Left ventricle myocardium superior (tissue), 1 donor: ENCODE results near the gene PDE10A. TPM values are rescaled to one million over a fixed set of nuclear protein-coding genes. Genes with fewer than 3 reads are reported as not detected.
A peak's percentile ranks its signal among the peaks of the same experiment; 100 is the strongest.
"Not testable (repeated sequence)": the region's sequence is repeated elsewhere in the genome, so short reads cannot be mapped to it uniquely, and the experiment has no call there.

Source experiments
- ATAC-seq: fragments of 200-7000 bp; cut with Tn5 transposase; one replicate; pipeline ENCODE4 v1.9.1; 2020; ENCODE audit warnings: mild to moderate bottlenecking, moderate library complexity
- DNase-seq: peaks from one replicate; pipeline ENCODE4 v3.0.0-alpha.2; 2020
- intact Hi-C: fragments of 100-400 bp; cut with micrococcal nuclease; formaldehyde crosslinking; loops from one replicate; pipeline ENCODE4 v1.11.0; 2022
- total RNA-seq: library from RNA; stranded (reverse); fragmentation: NEBNext Ultra II Directional; extraction: Animal tissue kit (Norgen Biotek cat#: 25700); gene quantifications from one replicate; pipeline ENCODE4 v1.2.1, GENCODE V29; 2021
- donor health status: DM: no; HTN: yes; CAD: no; lungs with severe emphysema.

PDE10A gene
- total RNA-seq, 1 donor from 2014 or later = 9.3 TPM

GRCh38 chr6:165573671-165574070 lies 89.4 kb downstream of the PDE10A start:
- peak; percentile 90 for ATAC-seq
- intact Hi-C loops = no loop called here
- DNase-seq = peak; percentile 57

- no peak for DNase-seq
- intact Hi-C loops = no loop called here
- ATAC-seq = peak; percentile 26
Measured at GRCh38 chr6:165571721-165572132, 91.3 kb downstream of the PDE10A start.

DNA sequence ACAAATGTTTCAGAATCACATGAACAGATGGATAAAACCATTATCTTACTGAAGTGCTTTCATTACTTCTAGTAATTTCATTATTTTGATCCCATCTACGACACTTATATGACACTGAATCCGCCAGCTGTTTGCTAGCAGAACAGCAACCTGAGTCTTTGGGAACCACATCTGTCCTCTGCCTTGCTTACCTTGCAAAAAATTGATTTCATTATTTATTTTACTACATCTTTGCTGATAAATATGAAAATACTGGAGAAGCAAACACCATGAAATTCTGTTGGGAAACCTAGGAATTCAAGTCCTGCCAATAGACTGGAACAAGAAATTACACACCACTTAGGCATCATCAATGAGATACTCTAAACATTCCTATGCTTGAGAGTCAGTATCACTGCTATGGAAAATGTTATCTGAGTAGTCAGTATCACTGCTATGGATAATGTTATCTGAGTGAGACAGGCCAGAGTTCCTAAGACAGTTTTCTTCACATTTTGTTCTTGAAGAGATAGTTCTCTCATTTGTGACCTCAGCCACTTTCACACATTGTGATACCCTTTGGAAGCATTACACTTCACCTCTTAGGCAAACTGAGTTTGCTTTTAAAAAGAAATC lies 91.9 kb downstream of the PDE10A start:
- DNase-seq (no peak), ATAC-seq (peak; percentile 14)
- intact Hi-C loops = no loop called here

DNA sequence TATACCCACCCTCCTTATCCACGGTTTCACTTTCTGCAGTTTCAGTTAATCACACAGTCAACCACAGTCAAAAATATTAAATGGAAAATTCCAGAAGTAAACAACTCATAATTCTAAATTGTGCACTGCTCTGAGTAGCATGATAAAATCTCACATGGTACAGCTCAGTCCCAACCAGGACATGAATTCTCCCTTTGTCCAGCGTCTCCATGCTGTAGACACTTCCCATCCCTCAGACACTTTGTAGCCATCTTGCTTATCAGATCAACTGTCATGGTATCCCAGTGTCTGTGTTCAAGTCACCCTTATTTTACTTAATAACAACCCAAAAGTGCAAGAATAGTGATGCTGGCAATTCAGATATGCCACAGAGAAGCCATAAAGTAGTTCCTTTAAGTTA lies 94.7 kb downstream of the PDE10A start:
- intact Hi-C loops = no loop called here
- ATAC-seq = no peak
- DNase-seq = no peak

DNA sequence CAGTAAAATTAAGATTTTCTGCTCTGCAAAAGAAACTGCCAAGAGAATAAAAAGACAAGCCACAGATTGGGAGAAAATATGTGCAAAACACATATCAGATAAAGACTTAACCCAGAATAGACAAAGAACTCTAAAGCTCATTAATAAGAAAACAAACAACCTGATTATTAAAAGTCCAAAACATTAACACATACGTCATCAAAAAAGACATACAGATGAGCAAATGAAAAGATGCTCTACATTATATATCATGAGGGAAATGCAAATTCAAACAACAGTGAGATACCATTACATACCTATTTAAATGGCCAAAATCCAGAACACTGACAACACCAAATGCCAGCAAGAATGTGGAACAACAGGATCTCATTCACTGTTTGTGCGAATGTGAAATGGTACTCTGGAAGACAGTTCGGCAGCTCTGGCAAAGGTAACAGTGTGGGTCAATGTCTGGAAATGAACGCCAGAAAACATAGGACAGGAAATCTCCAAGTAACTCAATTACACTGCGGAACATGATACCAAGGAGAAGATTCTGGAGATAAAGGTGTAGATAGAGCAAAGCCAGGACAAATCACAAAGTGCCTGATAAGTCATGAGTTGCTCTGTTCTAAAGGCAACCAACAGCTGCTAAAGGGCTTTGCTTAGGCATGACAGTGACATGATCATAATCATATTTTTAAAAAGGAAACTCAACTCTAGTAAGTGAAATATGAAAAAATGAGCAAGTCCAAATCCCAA lies 96.8 kb downstream of the PDE10A start:
- no peak for DNase-seq
- ATAC-seq = no peak
- intact Hi-C loops = no loop called here

DNA sequence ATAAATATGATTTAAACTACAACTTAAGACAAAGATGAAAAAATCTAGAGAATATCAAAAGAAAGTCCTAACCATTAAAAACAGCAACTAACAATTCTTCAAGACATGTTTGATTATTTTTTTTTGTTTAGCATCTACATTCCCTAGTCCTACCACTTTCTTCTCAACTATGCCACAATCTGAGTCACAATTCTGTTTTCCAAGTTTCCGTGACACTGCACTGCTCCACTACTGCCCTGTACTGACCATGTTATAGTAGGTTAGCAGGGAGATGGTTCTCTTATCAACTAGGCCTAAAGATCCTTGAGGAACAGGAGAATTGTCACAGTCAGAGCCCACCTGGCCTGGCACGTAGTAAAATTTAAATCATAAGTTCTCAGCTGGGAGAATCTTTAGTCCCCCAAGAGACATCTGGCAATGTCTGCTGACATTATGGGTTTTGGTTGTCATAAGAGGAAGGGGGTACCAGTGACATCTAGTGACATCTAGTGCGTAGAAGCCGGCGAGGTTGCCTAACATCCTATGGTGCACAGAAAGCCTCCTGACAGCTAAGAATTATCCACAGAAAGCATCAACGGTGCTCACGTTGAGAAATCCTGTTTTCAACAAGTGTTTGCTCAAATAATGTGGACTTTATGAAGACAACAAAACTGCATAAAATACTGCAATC lies 100.5 kb downstream of the PDE10A start:
- ATAC-seq = no peak
- no peak for DNase-seq
- intact Hi-C loops = no loop called here

DNA sequence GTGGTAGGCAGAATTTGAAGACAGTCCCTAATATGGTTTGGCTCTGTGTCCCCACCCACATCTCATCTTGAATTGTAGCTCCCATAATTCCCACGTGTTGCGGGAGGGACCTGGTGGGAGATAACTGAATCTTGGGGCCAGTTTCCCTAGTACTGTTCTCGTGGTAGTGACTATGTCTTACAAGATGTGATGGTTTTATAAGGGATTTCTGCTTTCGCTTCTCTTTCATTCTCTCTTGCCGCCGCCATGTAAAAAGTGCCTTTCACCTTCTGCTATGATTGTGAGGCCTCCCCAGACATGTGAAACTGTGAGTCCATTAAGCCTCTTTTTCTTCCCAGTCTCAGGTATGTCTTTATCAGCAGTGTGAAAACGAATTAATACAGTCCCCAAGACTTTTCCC lies 103.4 kb downstream of the PDE10A start:
- no peak for DNase-seq
- intact Hi-C loops = no loop called here
- ATAC-seq = no peak

GRCh38 chr6:165558097-165558496 lies 104.9 kb downstream of the PDE10A start:
- ATAC-seq, DNase-seq, intact Hi-C loops: not testable (repeated sequence)

GRCh38 chr6:165557674-165558073 lies 105.4 kb downstream of the PDE10A start:
- no peak for ATAC-seq
- no peak for DNase-seq
- intact Hi-C loops = no loop called here

DNA sequence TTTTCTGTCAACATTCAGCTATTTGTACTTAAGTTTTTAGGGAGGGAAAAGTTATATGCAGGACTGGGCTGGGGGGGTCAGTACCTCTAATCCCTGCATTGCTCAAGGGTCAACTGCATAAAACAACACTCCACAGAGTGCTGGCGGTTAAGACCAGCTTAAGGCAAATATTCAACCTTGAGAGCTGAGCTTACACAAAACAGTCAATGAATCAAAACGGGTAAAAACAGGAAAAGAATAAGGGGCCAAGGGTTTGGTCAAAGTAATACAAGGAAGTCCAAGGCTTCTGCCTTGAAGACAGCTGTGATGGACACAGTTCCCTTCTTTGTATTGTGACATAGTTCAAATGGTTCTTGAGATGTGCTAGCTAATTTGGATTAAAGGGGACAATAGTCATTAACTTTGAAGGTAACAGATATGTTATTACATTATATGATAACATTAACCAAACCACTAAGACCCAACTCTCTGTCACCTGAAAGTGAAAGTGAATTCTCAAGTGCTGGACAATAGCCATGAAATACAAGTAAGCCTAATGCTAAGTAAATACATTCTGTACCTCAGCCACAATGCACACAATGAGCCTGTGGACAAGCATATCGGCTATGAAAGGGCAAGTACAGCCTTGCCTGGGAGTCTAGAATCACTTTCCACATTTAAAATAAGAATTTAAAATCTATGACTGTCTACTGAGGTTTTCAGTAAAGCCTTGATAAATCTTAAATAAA lies 106.8 kb downstream of the PDE10A start:
- intact Hi-C loops = no loop called here
- ATAC-seq = peak; percentile 36
- DNase-seq = no peak

- DNase-seq, intact Hi-C loops, ATAC-seq: not testable (repeated sequence)
Measured at GRCh38 chr6:165554644-165555043, 108.4 kb downstream of the PDE10A start.

DNA sequence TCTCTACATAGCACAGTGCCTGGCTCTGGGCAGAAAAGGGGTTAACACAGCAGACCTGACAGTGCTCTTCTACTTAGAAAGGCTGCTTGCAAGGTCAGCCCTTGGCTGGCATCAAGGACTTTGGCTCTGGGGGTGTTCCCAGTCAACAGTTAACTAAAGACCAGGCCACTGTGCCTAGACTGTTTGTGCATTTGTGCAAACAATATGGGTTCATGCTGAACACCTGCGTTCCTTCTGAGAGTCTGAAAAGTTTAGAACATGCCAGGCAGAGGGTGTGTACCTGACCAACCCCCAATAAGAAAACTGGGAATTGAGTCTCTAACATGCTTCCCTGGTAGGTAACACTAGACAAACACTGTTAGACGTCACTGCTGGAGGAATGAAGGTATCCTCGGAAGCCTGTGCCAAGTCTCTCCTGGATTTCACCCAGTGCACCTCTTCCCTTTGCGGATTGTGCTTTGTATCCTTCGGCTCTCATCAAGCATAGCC lies 110.7 kb downstream of the PDE10A start:
- peak; percentile 46 for ATAC-seq
- no peak for DNase-seq
- intact Hi-C loops = no loop called here

DNA sequence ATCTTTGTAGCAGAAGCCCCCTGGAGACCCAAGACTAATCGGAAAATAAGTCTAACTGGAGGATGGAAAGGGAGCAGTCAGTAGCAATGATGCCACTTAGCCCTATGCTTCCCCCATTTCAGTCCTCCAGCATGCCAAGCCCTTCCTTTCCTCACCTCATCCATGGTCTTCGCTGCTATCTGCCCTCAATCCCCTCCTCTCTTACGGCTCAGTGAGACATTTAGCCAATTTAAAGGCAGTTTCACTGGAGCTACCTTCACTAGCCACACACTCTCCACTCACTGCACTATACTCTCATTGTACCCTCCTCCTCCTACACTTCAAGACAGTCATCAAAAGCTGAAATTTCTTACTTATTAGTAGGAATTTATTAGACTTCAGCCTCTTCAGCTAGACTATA lies 111.2 kb downstream of the PDE10A start:
- DNase-seq (no peak), ATAC-seq (no peak)
- intact Hi-C loops = no loop called here

DNA sequence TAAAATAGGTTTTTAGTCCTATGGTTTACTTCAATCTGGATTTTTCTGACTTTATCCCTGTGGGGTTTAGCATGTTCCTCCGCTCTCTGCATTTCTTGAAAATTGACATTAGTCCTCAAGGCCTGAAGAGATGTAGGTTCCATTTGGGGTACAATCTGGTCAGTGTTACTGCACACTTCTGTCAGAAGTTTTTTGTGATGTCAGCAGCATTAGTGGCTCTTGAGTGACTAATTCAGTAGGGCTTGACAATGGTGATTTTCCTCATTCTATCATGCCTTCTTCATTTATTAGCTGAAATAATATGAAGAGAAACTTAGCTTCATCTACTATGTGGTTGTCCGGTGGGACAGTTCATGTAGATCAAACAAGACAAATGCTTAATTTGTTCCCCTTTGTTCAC lies 114.6 kb downstream of the PDE10A start:
- ATAC-seq (no peak), DNase-seq (no peak)
- intact Hi-C loops = no loop called here

GRCh38 chr6:165545806-165546205 lies 117.2 kb downstream of the PDE10A start:
- ATAC-seq = no peak
- DNase-seq = no peak
- intact Hi-C loops = no loop called here

- no peak for ATAC-seq
Measured at GRCh38 chr6:165543781-165544180, 119.3 kb downstream of the PDE10A start.

DNA sequence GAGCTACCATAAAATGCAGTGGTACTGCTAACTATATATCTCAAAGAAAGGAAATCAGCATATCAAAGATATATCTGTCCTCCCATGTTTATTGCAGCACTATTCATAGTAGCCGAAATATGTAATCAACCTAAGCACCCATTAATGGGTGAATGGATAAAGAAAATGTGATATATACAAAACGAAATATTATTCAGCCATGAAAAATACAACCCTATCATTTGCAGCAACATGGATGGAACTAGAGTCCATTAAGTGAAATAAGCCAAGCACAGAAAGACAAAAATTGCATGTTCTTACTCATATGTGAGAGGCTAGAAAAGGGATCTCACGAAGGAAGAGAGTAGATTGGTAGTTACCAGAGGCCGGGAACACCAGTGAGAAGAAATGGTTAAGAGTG lies 126.1 kb downstream of the PDE10A start:
- intact Hi-C loops = no loop called here
- DNase-seq = no peak
- ATAC-seq = no peak

More at GRCh38 chr6:165543781-165544180, 119.3 kb downstream of the PDE10A start:
- intact Hi-C loops = no loop called here
- DNase-seq = no peak

DNA sequence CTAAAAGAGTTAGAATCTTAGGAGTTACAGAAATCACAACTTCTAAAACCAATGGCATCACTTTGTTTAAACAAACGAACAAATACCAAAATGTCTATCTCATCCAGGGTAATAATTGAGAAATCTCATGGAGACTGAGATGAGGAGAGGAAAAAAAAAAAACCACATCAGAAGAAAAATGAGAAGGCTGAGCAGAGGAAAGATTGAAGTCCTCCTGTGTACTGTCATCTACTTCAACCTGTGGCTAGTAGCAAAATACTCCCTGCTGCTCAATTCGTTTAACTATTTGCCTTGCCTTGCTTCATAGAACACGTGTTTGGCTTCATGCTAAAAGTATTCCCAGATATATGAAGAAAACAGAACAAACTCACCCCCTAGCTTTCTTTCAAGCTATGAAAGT lies 143.7 kb downstream of the PDE10A start:
- ATAC-seq (no peak), DNase-seq (no peak)
- intact Hi-C loops = no loop called here

GRCh38 chr6:165515963-165516624 lies 146.9 kb downstream of the PDE10A start:
- ATAC-seq (no peak), DNase-seq (no peak)
- intact Hi-C loops = no loop called here
